Fibroblast of lung (primary cell): ENCODE results near the gene PLOD2.

Experiments
- CTCF ChIP-seq, 2 donors: IDR thresholded peaks in 1 of 2; conservative IDR thresholded peaks in 1 of 2; 1 replicate in 1 of 2; 2 replicates in 1 of 2; pipeline ENCODE4 v1.5.1; 2011 to 2012; ENCODE audit warnings: low read length in 2 of 2, control low read depth in 1 of 2, inconsistent platforms in 1 of 2, low read depth in 1 of 2, mild to moderate bottlenecking in 1 of 2
- EZH2 ChIP-seq: IDR thresholded peaks from 2 replicates; pipeline ENCODE4 v1.5.1; 2012; ENCODE audit warnings: low read length, control low read depth, mild to moderate bottlenecking; ENCODE audit errors: missing control alignments

GRCh38 chr3:146111337-146111736, 49.6 kb downstream of the PLOD2 start:
- no peak for TF ChIP-seq CTCF (conservative IDR thresholded peaks at IDR 0.05 in 1 of 2, IDR thresholded peaks at IDR 0.05 in 1 of 2; ENCODE audit: low read depth in 1 of 2, low read length in 2 of 2)
- TF ChIP-seq EZH2, result no peak
